ENCODE results near the gene EPHA2. TPM values are rescaled to one million over a fixed set of nuclear protein-coding genes. Genes with fewer than 3 reads are reported as not detected.

EPHA2 gene
- polyA plus RNA-seq, 1 experiment: 19.1 TPM

DNA sequence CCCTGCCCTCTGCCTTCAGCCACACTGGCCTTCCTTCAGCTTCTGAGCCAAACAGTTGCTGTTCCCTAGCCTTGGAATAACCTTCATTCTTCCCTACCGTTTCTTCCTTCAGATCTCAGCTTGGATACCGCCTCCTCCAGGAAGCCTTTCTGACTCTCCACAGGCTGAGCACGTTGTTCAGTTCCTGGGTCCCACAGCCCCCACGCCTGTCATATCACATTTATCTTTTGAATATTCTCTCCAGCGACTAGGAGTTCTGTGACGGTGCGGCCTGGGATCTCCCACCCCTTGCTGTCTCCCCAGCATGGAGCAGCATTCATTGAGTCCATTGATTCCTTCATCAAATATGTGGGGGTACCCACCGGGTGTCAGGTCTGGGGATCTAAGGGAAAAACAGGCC is 39.2 kb downstream of the EPHA2 start:
- ChIA-PET CTCF (interaction anchor here (0.8 kb wide), 1 partner anchor 34 kb away, joined by 3 read pairs; no protein-coding TSS in a partner anchor), POLR2A (no interaction called here)
- H3K27ac ChIP-seq (ENCODE audit: low read depth, low read length): no peak overlapping the region

DNA sequence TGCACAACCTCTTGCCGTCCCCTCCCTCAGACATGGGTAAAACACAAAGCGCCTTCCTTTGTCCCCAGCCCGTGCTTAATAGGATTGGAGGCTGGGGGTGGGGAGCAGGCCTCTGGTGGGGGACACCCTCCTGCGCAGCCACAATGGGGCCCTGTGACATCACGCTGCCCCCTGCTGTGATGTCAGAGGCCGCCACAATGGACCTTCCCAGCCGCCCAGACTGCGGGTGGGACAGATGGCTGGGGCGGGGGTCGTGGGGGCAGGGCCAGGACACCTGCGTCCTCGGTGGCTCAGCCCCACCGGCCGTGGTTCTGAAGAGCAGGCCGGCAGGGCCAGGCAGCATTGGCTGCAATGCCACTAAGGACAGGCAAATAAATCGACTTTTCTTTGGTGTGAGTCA is 39.9 kb downstream of the EPHA2 start:
- H3K27me3 ChIP-seq (ENCODE audit: control insufficient read depth, insufficient read depth, low read length): no peaks in the 10 kb centered on the region
- ChIA-PET CTCF (no interaction called here), POLR2A (no interaction called here)
- no peak for DNase-seq (ENCODE audit: low read depth, low spot score)
- no peaks in the 10 kb centered on the region; the same call in 1 of the 2 replicates for H3K9me3 ChIP-seq (ENCODE audit: control insufficient read depth, insufficient read depth, low read length)
- no peak overlapping the region for H3K27ac ChIP-seq (ENCODE audit: low read depth, low read length)
- TF ChIP-seq, protein P1, sequence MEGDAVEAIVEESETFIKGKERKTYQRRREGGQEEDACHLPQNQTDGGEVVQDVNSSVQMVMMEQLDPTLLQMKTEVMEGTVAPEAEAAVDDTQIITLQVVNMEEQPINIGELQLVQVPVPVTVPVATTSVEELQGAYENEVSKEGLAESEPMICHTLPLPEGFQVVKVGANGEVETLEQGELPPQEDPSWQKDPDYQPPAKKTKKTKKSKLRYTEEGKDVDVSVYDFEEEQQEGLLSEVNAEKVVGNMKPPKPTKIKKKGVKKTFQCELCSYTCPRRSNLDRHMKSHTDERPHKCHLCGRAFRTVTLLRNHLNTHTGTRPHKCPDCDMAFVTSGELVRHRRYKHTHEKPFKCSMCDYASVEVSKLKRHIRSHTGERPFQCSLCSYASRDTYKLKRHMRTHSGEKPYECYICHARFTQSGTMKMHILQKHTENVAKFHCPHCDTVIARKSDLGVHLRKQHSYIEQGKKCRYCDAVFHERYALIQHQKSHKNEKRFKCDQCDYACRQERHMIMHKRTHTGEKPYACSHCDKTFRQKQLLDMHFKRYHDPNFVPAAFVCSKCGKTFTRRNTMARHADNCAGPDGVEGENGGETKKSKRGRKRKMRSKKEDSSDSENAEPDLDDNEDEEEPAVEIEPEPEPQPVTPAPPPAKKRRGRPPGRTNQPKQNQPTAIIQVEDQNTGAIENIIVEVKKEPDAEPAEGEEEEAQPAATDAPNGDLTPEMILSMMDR (IDR thresholded peaks at IDR 0.05; ENCODE audit: low read depth, low read length): no peak
- H3K4me3 ChIP-seq (ENCODE audit: low read depth, low read length): no peak overlapping the region

More for the DNA sequence above, 39.2 kb downstream of the EPHA2 start:
- Histone ChIP-seq H3K27me3 (ENCODE audit: control insufficient read depth, insufficient read depth, low read length) (no peaks in the 10 kb centered on the region), H3K4me3 (ENCODE audit: low read depth, low read length) (no peak overlapping the region), H3K9me3 (ENCODE audit: control insufficient read depth, insufficient read depth, low read length) (no peaks in the 10 kb centered on the region; the same call in 1 of the 2 replicates)
- TF ChIP-seq, protein P1 (IDR thresholded peaks at IDR 0.05; ENCODE audit: low read depth, low read length): no peak
- no peak for DNase-seq (ENCODE audit: low read depth, low spot score)

DNA sequence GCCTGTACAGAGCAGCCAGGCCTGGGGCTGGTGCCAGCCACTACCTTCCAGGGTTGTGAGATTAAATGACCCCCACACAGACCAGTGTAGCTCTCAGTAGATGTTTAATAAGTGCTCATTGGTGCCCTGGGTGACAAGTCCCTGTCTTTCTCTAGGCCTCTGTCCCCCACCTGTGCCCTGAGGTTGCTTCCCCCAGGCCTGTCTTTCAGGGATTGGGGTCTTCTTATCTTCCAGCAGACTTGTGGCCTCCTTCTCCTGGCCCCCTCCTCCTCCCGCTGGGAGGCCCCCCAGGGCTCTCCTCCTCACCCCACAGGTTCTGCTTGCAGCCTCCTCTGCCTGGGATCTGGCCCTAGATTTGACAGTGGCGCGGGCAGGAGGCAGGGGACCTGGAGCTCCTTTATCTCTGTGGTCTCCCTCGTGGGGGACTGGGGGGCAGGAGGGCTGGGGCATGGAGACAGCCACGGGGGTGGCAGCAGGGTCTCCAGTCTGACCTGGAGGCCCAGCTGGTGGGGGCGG is 40.3 kb downstream of the EPHA2 start:
- DNase-seq (ENCODE audit: low read depth, low spot score): no peak
- Histone ChIP-seq H3K9me3 (ENCODE audit: control insufficient read depth, insufficient read depth, low read length) (no peaks in the 10 kb centered on the region; the same call in 1 of the 2 replicates), H3K27ac (ENCODE audit: low read depth, low read length) (no peak overlapping the region), H3K4me3 (ENCODE audit: low read depth, low read length) (no peak overlapping the region), H3K27me3 (ENCODE audit: control insufficient read depth, insufficient read depth, low read length) (no peaks in the 10 kb centered on the region)
- POLR2A ChIA-PET: no interaction called here
- TF ChIP-seq, protein P1 (IDR thresholded peaks at IDR 0.05; ENCODE audit: low read depth, low read length): no peak
- CTCF ChIA-PET: no interaction called here

DNA sequence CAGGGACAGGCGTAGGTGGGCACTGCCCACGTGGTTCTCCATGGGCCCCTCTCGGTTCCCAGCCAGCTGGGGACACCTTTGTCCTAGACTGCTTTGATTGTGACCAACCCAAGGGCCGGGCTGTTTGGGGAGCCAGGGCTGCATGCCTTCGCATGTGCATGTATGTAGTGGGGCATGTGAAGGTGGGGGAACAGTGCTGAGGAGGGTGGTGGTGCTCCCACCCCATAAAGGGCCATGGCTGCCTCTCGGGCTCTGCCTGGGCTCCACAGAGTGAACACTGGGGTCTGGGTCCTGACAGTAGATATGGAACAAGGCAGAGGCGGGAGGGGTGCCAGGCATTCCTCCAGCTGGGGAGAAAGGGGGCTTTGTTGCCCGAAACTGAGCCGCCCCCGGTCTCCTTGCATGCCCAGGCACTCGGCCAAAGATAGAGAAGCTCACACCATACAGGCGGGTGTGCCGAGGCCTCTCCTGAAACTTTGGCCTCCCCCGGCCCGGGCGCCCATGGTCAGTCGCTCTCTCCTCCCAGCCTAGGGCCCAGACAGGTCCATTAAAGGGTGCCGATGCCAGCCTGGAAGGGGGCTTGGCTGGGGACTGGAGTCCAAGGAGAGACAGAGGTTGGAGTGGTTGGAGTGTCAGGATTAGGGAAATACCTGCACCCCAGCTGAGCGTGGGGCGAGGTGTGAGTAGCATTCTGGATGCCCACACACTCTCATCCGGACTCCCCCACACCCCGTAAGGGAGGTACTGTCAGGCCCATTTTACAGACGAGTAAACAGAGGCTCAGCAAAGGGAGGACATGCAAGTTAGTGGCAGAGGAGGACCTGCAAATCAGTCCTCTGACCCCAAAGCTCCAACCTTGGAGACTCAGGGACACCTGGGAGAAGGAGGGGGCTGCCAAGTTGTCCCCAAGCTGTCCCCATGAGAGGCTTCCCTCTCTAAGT is 41.1 kb downstream of the EPHA2 start:
- no peaks in the 10 kb centered on the region; the same call in 1 of the 2 replicates for H3K9me3 ChIP-seq (ENCODE audit: control insufficient read depth, insufficient read depth, low read length)
- TF ChIP-seq, protein P1 (IDR thresholded peaks at IDR 0.05; ENCODE audit: low read depth, low read length): no peak
- H3K4me3 ChIP-seq (ENCODE audit: low read depth, low read length): no peak overlapping the region
- H3K27ac ChIP-seq (ENCODE audit: low read depth, low read length): no peak overlapping the region
- DNase-seq (ENCODE audit: low read depth, low spot score): no peak
- ChIA-PET POLR2A (no interaction called here), CTCF (no interaction called here)
- H3K27me3 ChIP-seq (ENCODE audit: control insufficient read depth, insufficient read depth, low read length): no peaks in the 10 kb centered on the region
